Measurements from ENCODE around the gene LPIN1.
"Not testable (repeated sequence)": the region's sequence is repeated elsewhere in the genome, so short reads cannot be mapped to it uniquely, and the experiment has no call there.

Gene LPIN1

DNA sequence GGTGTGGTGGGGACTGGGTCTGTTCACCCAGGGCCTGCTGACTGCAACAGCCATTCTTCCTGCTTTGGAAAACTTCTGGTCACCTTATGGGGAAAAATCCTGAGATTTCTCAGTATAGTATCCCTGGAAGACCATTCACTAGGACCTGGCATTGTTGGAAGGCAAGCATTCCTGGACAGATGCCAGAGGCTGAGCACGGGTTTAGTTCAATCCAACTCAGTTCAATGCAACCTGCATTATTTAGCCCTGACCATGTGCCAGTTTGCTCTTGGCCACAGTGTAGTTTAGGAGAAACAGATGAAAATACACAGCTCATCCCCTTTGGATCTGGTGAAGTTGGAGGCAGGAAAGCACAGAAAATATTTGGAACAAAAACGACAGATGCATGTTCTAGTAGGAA, 95.9 kb downstream of the LPIN1 start:
- no peak overlapping the region for H3K27ac Mint-ChIP-seq
- peaks cover 43% of the 10 kb centered on the region for H3K27me3 Mint-ChIP-seq (ENCODE audit: low read depth)
- H3K4me1 Mint-ChIP-seq (ENCODE audit: low read depth) = no peaks in the 10 kb centered on the region
- H3K36me3 Mint-ChIP-seq (ENCODE audit: low read depth) = no peaks in the 10 kb centered on the region
- H3K4me3 Mint-ChIP-seq = no peak overlapping the region
- H3K9me3 Mint-ChIP-seq = peaks cover 5% of the 10 kb centered on the region

DNA sequence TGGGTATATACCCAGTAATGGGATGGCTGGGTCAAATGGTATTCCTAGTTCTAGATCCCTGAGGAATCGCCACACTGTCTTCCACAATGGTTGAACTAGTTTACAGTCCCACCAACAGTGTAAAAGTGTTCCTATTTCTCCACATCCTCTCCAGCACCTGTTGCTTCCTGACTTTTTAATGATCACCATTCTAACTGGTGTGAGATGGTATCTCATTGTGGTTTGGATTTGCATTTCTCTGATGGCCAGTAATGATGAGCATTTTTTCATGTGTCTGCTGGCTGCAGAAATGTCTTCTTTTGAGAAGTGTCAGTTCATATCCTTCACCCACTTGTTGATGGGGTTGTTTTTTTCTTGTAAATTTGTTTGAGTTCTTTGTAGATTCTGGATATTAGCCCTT, 98.4 kb downstream of the LPIN1 start:
- H3K27ac Mint-ChIP-seq; H3K4me3 Mint-ChIP-seq; H3K36me3 Mint-ChIP-seq (ENCODE audit: low read depth); H3K4me1 Mint-ChIP-seq (ENCODE audit: low read depth): not testable (repeated sequence)
- peaks cover 31% of the 10 kb centered on the region for H3K27me3 Mint-ChIP-seq (ENCODE audit: low read depth)
- H3K9me3 Mint-ChIP-seq = peaks cover 19% of the 10 kb centered on the region

DNA sequence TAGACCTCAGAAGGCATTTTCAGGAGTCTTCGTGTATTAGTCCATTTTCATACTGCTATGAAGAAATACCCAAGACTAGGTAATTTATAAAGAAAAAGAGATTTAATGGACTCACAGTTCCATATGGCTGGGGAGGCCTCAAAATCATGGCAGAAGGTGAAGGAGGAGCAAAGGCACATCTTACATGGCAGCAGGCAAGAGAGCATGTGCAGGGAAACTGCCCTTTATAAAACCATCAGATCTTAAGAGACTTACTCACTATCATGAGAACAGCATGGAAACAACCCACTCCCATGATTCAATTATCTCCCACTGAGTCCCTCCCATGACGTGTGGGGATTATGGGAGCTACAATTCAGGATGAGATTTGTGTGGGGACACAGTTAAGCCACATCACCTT, 101.5 kb downstream of the LPIN1 start:
- Mint-ChIP-seq H3K27me3 (ENCODE audit: low read depth) (peaks cover 26% of the 10 kb centered on the region), H3K9me3 (peaks cover 19% of the 10 kb centered on the region)
- H3K36me3 Mint-ChIP-seq (ENCODE audit: low read depth); H3K4me3 Mint-ChIP-seq; H3K4me1 Mint-ChIP-seq (ENCODE audit: low read depth); H3K27ac Mint-ChIP-seq: not testable (repeated sequence)

DNA sequence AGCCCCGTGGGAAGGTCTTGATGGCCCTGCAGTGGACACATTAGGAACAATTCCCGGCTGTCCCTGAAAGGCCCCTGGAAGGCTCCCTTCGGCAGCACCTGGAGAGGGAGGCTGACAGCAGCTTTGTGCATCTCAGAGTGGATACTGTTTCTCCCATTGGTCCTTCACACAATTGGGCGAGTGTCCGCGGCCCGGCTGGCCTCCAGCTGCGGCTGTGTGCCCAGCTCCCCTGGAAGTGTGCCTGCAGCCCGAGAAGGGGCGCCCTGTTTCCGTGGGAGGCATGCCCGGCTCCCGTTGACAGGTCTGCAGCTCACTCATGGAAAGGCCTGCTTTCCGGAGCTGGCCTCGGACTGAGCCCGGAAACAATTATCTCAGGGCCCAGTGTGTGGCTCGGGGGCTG, 103.7 kb downstream of the LPIN1 start:
- no peak overlapping the region for H3K27ac Mint-ChIP-seq

DNA sequence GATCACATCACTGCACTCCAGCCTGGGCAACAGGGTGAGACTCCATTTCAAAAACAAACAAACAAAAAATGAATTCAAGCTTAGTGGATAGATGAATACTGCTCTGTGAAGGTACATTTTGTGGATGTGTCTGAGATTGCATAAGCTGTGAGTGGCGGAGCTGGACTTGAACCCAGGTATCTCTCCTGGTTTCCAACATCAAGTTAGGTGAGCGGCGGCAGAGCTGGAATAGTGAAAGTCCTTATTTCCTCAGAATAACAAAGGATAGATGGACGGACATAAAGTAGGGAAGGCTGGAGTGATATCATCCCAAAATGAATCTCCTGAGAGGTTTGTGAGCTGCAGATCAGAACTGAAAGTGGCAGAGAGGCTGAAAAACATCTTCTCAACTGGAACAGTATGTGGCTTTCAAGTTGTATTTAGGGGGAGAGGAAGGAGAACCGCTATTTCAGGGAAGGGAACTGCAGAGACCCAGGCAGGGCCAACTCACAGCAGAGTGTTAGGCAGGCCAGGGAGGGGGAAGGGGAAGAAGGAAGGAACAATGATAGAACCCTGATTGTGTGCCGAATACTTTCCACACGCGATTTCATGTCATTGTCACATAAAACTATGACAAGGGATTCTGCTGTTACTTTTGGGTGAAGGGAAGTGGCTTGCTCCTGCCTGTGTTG, 106.2 kb downstream of the LPIN1 start:
- Mint-ChIP-seq H3K27ac (no peak overlapping the region), H3K36me3 (ENCODE audit: low read depth) (peaks cover 2% of the 10 kb centered on the region), H3K27me3 (ENCODE audit: low read depth) (peaks cover 24% of the 10 kb centered on the region)

More for the DNA sequence above, 103.7 kb downstream of the LPIN1 start:
- Mint-ChIP-seq H3K36me3 (ENCODE audit: low read depth) (no peaks in the 10 kb centered on the region), H3K4me1 (ENCODE audit: low read depth) (peaks cover 4% of the 10 kb centered on the region), H3K27me3 (ENCODE audit: low read depth) (peaks cover 25% of the 10 kb centered on the region), H3K4me3 (no peak overlapping the region), H3K9me3 (peaks cover 19% of the 10 kb centered on the region)

DNA sequence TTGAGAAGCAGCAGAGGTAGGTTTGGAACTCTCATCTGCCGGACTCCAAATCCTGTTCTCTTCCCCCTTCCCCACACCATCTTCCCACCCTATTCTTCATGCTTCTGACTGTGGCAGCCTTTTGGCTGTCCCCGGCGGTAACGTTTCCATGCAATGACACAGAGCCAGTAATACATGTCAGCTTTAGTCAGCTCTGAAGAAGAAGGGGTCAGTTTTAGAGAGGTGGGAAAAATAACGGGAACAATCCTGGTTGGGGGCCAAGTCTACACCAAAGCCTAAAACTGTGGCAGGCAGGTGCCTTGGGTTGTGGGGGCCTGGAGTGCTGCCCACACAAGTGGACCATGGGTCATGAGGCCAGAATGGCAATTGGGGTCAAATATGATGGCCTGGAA, 106.8 kb downstream of the LPIN1 start:
- Mint-ChIP-seq H3K36me3 (ENCODE audit: low read depth) (peaks cover 2% of the 10 kb centered on the region), H3K27ac (no peak overlapping the region), H3K27me3 (ENCODE audit: low read depth) (peaks cover 23% of the 10 kb centered on the region), H3K4me1 (ENCODE audit: low read depth) (peaks cover 4% of the 10 kb centered on the region), H3K4me3 (no peak overlapping the region), H3K9me3 (peaks cover 13% of the 10 kb centered on the region)

More for the DNA sequence above, 106.2 kb downstream of the LPIN1 start:
- H3K9me3 Mint-ChIP-seq = peaks cover 13% of the 10 kb centered on the region
- H3K4me3 Mint-ChIP-seq = no peak overlapping the region
- H3K4me1 Mint-ChIP-seq (ENCODE audit: low read depth) = peaks cover 4% of the 10 kb centered on the region

DNA sequence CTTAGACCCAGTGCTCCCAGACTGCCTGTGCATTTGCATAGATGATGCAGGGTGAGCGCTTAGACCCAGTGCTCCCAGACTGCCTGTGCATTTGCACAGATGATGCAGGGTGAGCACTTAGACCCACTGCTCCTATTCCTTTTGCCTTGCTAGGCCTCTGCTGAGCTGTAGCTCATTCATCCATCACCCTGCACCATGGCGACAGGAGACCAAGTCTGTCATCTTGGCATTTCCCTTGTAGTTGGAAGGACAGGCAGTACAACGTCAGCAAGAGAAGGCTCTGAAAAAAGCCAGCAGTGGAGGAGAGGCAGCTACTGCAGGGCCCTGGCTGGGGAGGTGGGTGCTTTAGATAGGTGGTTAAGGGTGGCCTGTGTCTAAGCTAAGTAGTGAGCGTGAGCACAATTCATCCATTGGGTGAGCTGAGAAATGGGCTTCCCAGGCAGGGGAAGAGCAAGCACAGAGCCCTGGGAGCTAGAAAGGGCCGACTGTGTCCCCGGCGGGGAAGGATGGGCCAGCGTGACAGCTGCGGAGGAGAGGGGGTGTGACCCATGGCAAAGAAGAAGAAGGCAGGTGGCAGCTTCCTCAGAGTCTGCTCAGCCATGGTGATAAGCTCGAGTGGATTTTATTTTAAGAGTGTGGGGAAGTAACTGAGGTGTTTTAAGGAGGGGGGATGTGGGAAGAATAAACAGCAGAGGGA, 108.8 kb downstream of the LPIN1 start:
- H3K4me1 Mint-ChIP-seq (ENCODE audit: low read depth) = peaks cover 4% of the 10 kb centered on the region

DNA sequence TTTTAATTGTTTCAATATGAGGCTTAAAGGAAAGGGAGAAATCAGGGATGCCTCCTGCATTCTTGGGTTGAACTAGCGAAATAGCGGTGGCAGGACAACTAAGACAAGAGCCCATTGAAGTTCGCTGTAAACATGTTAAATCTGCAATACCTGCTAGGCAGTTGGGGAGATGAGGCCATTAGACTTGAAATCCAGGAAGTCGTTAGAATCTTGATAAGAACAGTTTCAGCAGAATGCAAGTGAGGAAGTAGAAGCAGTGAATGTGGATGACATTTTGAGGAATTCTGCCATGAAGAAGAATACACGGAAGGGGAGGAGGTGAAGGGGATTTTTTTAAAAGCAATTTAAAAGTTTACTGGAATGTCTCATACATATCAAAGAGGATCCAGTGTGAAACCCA, 109.7 kb downstream of the LPIN1 start:
- Mint-ChIP-seq H3K4me3 (no peak overlapping the region), H3K36me3 (ENCODE audit: low read depth) (peaks cover 2% of the 10 kb centered on the region), H3K4me1 (ENCODE audit: low read depth) (peaks cover 4% of the 10 kb centered on the region), H3K27ac (no peak overlapping the region), H3K27me3 (ENCODE audit: low read depth) (peaks cover 25% of the 10 kb centered on the region), H3K9me3 (peaks cover 12% of the 10 kb centered on the region)

More for the DNA sequence above, 108.8 kb downstream of the LPIN1 start:
- no peak overlapping the region for H3K27ac Mint-ChIP-seq
- H3K4me3 Mint-ChIP-seq = no peak overlapping the region
- peaks cover 23% of the 10 kb centered on the region for H3K27me3 Mint-ChIP-seq (ENCODE audit: low read depth)
- H3K9me3 Mint-ChIP-seq = peaks cover 12% of the 10 kb centered on the region
- H3K36me3 Mint-ChIP-seq (ENCODE audit: low read depth) = peaks cover 2% of the 10 kb centered on the region

DNA sequence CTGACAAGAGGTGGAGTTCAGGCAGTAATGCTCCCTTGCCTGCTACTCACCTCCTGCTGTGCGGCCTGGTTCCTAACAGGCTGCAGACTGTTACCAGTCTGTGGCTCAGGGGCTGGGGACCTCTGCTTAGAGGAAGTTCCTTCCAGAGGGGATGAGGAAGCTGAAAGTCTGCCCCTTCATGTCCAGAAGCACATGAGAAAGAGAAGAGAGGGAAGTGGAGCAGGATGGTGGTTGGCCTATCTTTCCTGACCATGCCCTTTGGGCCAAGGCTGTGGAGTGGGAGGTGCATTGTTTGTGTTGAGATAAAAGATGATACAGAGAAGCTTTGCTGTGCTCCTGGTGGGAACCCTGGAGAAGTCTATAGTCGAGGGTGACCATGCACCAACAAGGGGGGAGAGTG, 112.5 kb downstream of the LPIN1 start:
- Mint-ChIP-seq H3K4me1 (ENCODE audit: low read depth) (peaks cover 4% of the 10 kb centered on the region), H3K27ac (no peak overlapping the region), H3K27me3 (ENCODE audit: low read depth) (peaks cover 23% of the 10 kb centered on the region), H3K4me3 (no peak overlapping the region), H3K36me3 (ENCODE audit: low read depth) (peaks cover 2% of the 10 kb centered on the region), H3K9me3 (peaks cover 12% of the 10 kb centered on the region)

DNA sequence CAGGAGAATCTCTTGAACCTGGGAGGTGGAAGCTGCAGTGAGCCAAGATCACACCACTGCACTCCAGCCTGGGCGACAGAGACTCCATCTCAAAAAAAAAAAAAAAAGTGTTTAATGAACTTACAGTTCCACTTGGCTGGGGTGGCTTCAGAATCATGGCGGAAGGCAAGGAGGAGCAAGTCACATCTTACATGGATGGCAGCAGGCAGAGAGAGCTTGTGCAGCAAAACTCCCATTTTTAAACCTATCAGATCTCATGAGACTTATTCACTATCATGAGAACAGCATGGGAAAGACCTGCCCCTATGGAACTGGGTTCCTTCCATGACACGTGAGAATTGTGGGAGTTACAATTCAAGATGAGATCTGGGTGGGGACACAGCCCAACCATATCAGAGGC, 113.5 kb downstream of the LPIN1 start:
- not testable (repeated sequence) for H3K4me1 Mint-ChIP-seq (ENCODE audit: low read depth); H3K36me3 Mint-ChIP-seq (ENCODE audit: low read depth); H3K4me3 Mint-ChIP-seq; H3K27ac Mint-ChIP-seq
- H3K9me3 Mint-ChIP-seq = peaks cover 12% of the 10 kb centered on the region
- H3K27me3 Mint-ChIP-seq (ENCODE audit: low read depth) = peaks cover 23% of the 10 kb centered on the region

DNA sequence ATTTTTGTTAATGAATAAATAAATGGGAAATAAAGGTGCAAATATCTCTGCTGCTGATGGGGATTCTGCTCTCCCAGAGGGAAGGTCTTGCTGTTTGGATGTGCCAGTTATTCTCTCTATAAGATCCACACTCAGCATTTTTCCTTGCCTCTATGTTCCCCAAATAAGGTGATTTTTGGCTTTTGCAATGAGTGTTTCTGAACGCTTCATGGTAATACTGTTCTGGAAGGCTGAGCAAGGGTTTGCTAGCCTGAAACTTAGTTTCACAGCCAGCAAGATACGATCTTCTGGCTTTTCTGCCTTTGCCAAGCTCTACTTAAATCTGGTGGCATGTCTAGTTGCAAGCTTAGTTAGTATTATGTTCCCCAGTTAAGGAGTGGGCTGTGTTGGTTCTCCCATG, 114.6 kb downstream of the LPIN1 start:
- Mint-ChIP-seq H3K36me3 (ENCODE audit: low read depth) (peaks cover 2% of the 10 kb centered on the region), H3K27ac (no peak overlapping the region), H3K4me1 (ENCODE audit: low read depth) (peaks cover 6% of the 10 kb centered on the region), H3K27me3 (ENCODE audit: low read depth) (peaks cover 21% of the 10 kb centered on the region), H3K9me3 (peaks cover 12% of the 10 kb centered on the region), H3K4me3 (no peak overlapping the region)

DNA sequence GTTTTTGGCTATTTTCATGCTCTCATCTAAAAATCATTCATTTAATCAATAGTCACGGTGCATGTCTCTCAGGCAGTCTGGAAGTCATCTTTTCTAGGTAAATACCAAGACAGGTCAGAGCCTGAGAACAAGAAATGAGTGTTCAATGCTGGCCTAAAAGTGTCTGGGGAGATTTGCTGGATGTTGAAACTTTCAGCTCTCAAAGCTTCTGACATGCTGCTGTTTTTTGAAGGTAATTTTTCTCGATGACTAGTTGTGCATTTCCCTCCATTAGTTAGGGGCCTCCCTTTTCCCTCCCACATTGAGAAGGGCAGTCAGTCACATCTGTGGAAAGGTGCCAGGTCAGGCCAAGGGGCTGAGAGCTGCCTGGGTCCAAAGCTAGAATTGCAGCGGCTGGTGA, 115.6 kb downstream of the LPIN1 start:
- Mint-ChIP-seq H3K4me3 (no peak overlapping the region), H3K4me1 (ENCODE audit: low read depth) (peaks cover 6% of the 10 kb centered on the region), H3K9me3 (peaks cover 12% of the 10 kb centered on the region), H3K27me3 (ENCODE audit: low read depth) (peaks cover 19% of the 10 kb centered on the region), H3K27ac (no peak overlapping the region), H3K36me3 (ENCODE audit: low read depth) (no peaks in the 10 kb centered on the region)

DNA sequence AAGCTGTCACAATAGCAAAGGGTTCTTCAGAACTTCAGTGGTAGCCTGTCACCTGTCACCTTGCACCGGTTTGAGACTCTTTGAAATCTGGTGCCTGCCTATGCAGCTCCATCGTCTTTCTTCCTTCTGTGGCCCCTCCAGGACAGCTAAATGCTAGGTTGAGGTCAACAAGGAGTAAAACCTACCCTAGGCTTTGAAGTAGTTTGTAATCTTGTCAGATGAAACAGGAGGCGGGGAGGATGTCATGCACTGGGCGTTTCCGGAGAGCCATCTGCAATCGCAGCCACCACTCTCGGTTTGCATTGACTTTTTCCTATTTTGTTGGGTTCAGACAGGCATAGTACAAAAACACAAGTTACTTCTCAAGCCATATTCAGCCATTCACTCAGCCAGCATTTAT, 116.7 kb downstream of the LPIN1 start:
- H3K27ac Mint-ChIP-seq = no peak overlapping the region
- no peak overlapping the region for H3K4me3 Mint-ChIP-seq
- H3K27me3 Mint-ChIP-seq (ENCODE audit: low read depth) = peaks cover 19% of the 10 kb centered on the region
- peaks cover 5% of the 10 kb centered on the region for H3K9me3 Mint-ChIP-seq
- peaks cover 6% of the 10 kb centered on the region for H3K4me1 Mint-ChIP-seq (ENCODE audit: low read depth)
- H3K36me3 Mint-ChIP-seq (ENCODE audit: low read depth) = no peaks in the 10 kb centered on the region

DNA sequence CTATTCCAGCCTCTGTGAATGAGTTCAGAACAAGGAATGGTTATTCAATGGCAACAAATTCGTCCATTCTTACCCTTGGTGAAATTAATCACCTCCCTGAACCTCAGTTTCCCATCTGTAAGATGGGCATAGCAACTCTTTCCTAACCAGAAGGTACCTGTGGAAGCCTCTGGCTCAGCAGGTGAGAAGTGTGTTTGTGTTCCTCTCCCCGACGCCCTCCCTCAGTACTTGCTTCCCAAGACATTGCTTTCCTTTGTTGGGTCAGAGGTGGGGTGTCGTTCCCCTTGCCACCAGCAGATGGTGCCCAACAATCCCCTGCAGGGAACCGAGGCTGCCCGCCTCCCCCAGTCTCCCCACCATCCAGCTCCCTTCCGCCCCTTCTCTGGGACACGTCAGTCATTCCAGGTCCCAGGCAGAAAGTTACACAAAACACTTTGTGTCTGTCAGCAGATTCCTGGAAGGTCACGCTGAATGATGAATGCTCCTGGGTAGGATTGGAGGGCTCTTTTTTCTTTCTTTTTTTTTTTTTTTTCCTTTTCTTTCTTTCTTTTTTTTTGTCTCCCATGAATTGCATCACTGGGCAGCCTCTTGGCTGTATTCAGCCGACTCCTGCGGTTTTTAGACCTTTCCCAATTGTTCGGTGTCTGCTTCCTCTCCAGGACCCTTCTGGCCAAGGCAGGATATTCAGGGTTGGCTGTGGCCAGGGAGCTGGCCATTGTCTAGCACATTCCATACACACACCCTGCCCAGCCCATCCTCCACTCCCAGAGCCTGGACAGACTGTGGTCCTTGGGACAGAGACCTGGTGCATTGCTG, 117.3 kb downstream of the LPIN1 start:
- Mint-ChIP-seq H3K27me3 (ENCODE audit: low read depth) (peaks cover 19% of the 10 kb centered on the region), H3K36me3 (ENCODE audit: low read depth) (no peaks in the 10 kb centered on the region), H3K4me1 (ENCODE audit: low read depth) (peaks cover 6% of the 10 kb centered on the region), H3K27ac (no peak overlapping the region), H3K9me3 (peaks cover 4% of the 10 kb centered on the region), H3K4me3 (no peak overlapping the region)

DNA sequence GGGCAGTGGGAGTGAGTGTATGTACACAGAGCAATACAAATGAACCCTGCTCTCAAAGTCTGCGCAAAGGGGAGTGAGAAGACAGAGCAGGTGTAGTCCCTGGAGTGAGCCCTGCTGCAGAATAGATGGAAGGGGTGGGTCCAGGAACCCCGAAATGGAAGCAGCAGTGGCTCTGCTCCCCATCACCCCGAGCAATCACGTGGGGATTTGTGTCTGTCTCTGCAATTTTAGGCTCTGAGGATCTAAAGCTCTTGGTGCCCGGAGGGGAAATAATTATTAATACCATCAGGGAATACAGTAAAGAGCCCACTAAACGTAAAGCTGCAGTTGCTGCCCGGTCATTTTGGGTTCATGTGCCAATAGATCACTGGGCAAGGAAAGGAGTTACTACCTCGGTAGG, 118.3 kb downstream of the LPIN1 start:
- H3K9me3 Mint-ChIP-seq = no peaks in the 10 kb centered on the region
- H3K27me3 Mint-ChIP-seq (ENCODE audit: low read depth) = peaks cover 23% of the 10 kb centered on the region
- H3K4me3 Mint-ChIP-seq = no peak overlapping the region
- H3K4me1 Mint-ChIP-seq (ENCODE audit: low read depth) = peaks cover 6% of the 10 kb centered on the region
- no peak overlapping the region for H3K27ac Mint-ChIP-seq
- H3K36me3 Mint-ChIP-seq (ENCODE audit: low read depth) = no peaks in the 10 kb centered on the region

Measured in T-helper 1 cell treated with Interleukin-12 subunit alpha and Interleukin-12 subunit beta and Interleukin-4 antibody, amounts not matched to agents 30 μg/mL and 1 μg/mL, for 36 hours (primary cell).